B cell (primary cell): ENCODE measurements around the gene MAP3K4. TPM values are rescaled to one million over a fixed set of nuclear protein-coding genes. Genes with fewer than 3 reads are reported as not detected.

Experiments used
- ATAC-seq: fragments of 200-7000 bp; cut with Tn5 transposase; one replicate; pipeline ENCODE4 v1.10.0; 2021; ENCODE audit warnings: low read depth, mild to moderate bottlenecking, moderate number of reproducible peaks, moderate library complexity
- CTCF ChIA-PET: fragments of 350-600 bp; sonication (Branson Sonifier 250); formaldehyde crosslinking; loops from one replicate; lab custom pipeline; 2021; ENCODE audit warnings: antibody characterized with exemption, inconsistent platforms; lab: Charles Lee
- POLR2A ChIA-PET: fragments of 350-600 bp; sonication (Branson Sonifier 250); formaldehyde crosslinking; loops from one replicate; lab custom pipeline; 2021; ENCODE audit warnings: antibody characterized with exemption; lab: Charles Lee
- DNase-seq: peaks from one replicate; pipeline ENCODE4 v3.0.0; 2013
- H2AFZ ChIP-seq: 2 replicates; pipeline ENCODE4 v1.6.1; 2012; ENCODE audit warnings: mild to moderate bottlenecking, low read depth, low read length; ENCODE audit not compliant: insufficient read depth, poor library complexity, severe bottlenecking
- H3K27ac ChIP-seq, 2 donors: 1 replicate in 1 of 2; 2 replicates in 1 of 2; pipeline ENCODE4 v1.5.1; 2012 to 2013; ENCODE audit warnings: low read length in 2 of 2, mild to moderate bottlenecking in 2 of 2, moderate library complexity in 1 of 2
- H3K27me3 ChIP-seq, 4 experiments: fragments of 200-600 bp in 1 of 4; sonication (generic) in 1 of 4; replicated peaks in 1 of 4; 1 replicate in 2 of 4; 2 replicates in 2 of 4; pipeline versions ENCODE4 v1.6.1 to v1.7.0; 2013 to 2016; ENCODE audit warnings: low read length in 3 of 4, mild to moderate bottlenecking in 2 of 4, mixed read lengths in 1 of 4, moderate library complexity in 1 of 4; ENCODE audit not compliant: insufficient read depth in 4 of 4, control insufficient read depth in 3 of 4; ENCODE audit errors: control extremely low read depth in 1 of 4
- H3K36me3 ChIP-seq, 2 experiments: replicated peaks in 1 of 2; 1 replicate in 1 of 2; 2 replicates in 1 of 2; pipeline versions ENCODE4 v1.6.1 to v1.7.1; 2013; ENCODE audit warnings: low read length in 1 of 2; ENCODE audit not compliant: insufficient read depth in 2 of 2, control insufficient read depth in 1 of 2; ENCODE audit errors: control extremely low read depth in 1 of 2, extremely low read depth in 1 of 2
- H3K4me1 ChIP-seq, 2 donors: fragments of 200-600 bp in 1 of 2; sonication (generic) in 1 of 2; 1 replicate in 1 of 2; 2 replicates in 1 of 2; pipeline versions ENCODE4 v1.5.1 to v1.6.1; 2013 to 2017; ENCODE audit warnings: low read length in 2 of 2; ENCODE audit not compliant: control insufficient read depth in 2 of 2, insufficient read depth in 2 of 2
- H3K4me2 ChIP-seq: replicated peaks from 2 replicates; pipeline ENCODE3; 2012; ENCODE audit warnings: mild to moderate bottlenecking, low read depth, low read length; ENCODE audit not compliant: poor library complexity, severe bottlenecking
- H3K4me3 ChIP-seq, 5 experiments: fragments of 200-600 bp in 1 of 5; sonication (generic) in 1 of 5; 1 replicate in 3 of 5; 2 replicates in 2 of 5; pipeline versions ENCODE4 v1.5.1 to v1.7.0; 2011 to 2016; ENCODE audit warnings: low read length in 4 of 5, mild to moderate bottlenecking in 4 of 5, low read depth in 2 of 5, control low read depth in 1 of 5, moderate library complexity in 1 of 5; ENCODE audit not compliant: insufficient read depth in 1 of 5; ENCODE audit errors: control extremely low read depth in 1 of 5, extremely low read depth in 1 of 5
- H3K79me2 ChIP-seq: fragments of 200-600 bp; sonication (generic); one replicate; pipeline ENCODE4 v1.6.0; 2016; ENCODE audit warnings: low read length; ENCODE audit not compliant: control insufficient read depth, insufficient read depth
- H3K9ac ChIP-seq: fragments of 200-600 bp; sonication (generic); 2 replicates; pipeline ENCODE4 v1.6.1; 2017; ENCODE audit warnings: mild to moderate bottlenecking, low read length, moderate library complexity
- H3K9me3 ChIP-seq, 3 donors: one replicate each; pipeline versions ENCODE4 v1.6.1 to v1.7.1; 2013; ENCODE audit warnings: low read length in 2 of 3; ENCODE audit not compliant: control insufficient read depth in 2 of 3, insufficient read depth in 1 of 3; ENCODE audit errors: control extremely low read depth in 1 of 3
- H4K20me1 ChIP-seq: 2 replicates; pipeline ENCODE4 v1.6.0; 2012; ENCODE audit warnings: mild to moderate bottlenecking, low read length; ENCODE audit not compliant: insufficient read depth, control insufficient read depth, poor library complexity, severe bottlenecking
- H3K27ac Mint-ChIP-seq: one replicate; pipeline ENCODE4 v1.8.0; 2021; ENCODE audit warnings: mixed read lengths
- H3K27me3 Mint-ChIP-seq: one replicate; pipeline ENCODE4 v1.8.0; 2021; ENCODE audit warnings: mixed read lengths
- H3K4me1 Mint-ChIP-seq: one replicate; pipeline ENCODE4 v1.8.0; 2021; ENCODE audit warnings: mixed read lengths
- H3K4me3 Mint-ChIP-seq: one replicate; pipeline ENCODE4 v1.8.0; 2021; ENCODE audit warnings: mixed read lengths
- H3K9me3 Mint-ChIP-seq: one replicate; pipeline ENCODE4 v1.8.0; 2022; ENCODE audit warnings: mixed read lengths; ENCODE audit not compliant: insufficient read depth
- EZH2 ChIP-seq: IDR thresholded peaks from 2 replicates; pipeline ENCODE4 v1.6.1; 2012; ENCODE audit warnings: borderline replicate concordance, low read depth, mild to moderate bottlenecking, moderate library complexity, low read length; ENCODE audit not compliant: insufficient read depth, poor library complexity, severe bottlenecking
- WGBS: methylation state at CpG from one replicate; pipeline ENCODE4 v1.1.5; 2013; ENCODE audit warnings: missing lambda C conversion rate; ENCODE audit not compliant: insufficient coverage; 5-methylcytosine and 5-hydroxymethylcytosine counted together
- intact Hi-C: fragments of 100-400 bp; cut with micrococcal nuclease; formaldehyde crosslinking; loops from one replicate; pipeline ENCODE4 v1.10.0; 2022
- polyA plus RNA-seq: library from polyadenylated mRNA; depleted of rRNA; stranded (reverse); fragments of >200 nt; gene quantifications from 2 replicates; pipeline ENCODE4 v1.2.3, GENCODE V29; 2012
- total RNA-seq, 2 donors: library from RNA; stranded (reverse); fragments of 120-200 nt in 1 of 2; gene quantifications; 1 replicate in 1 of 2; 2 replicates in 1 of 2; pipeline versions ENCODE4 v1.2.3 to v1.2.4, GENCODE V29; 2013 to 2022
- TF ChIP-seq, protein P1 (sequence below): fragments of 200-600 bp; IDR thresholded peaks from one replicate; pipeline ENCODE4 v1.8.0; 2022; ENCODE audit warnings: antibody characterized with exemption, mild to moderate bottlenecking

The MAP3K4 gene
- total and polyA plus RNA-seq, 2 donors (not counting 1 experiment from before 2014, with no cell fraction given) = 24.4 to 105 TPM

- DNase-seq (no peak), ATAC-seq (no peak)
- H3K79me2 ChIP-seq = no peaks in the 10 kb centered on the region
- no peak overlapping the region for H3K4me3 ChIP-seq
- no peak overlapping the region for H3K4me2 ChIP-seq
- no peak overlapping the region for H3K4me3 Mint-ChIP-seq
- intact Hi-C loops = no loop called here
- H2AFZ ChIP-seq = no peak overlapping the region
- no peaks in the 10 kb centered on the region for H3K4me1 Mint-ChIP-seq
- CTCF ChIA-PET = no interaction called here
- no peaks in the 10 kb centered on the region for H4K20me1 ChIP-seq
- H3K27ac ChIP-seq = no peak overlapping the region
- no peaks in the 10 kb centered on the region for H3K9me3 ChIP-seq
- H3K27me3 ChIP-seq = peaks cover 0 to 5% (median 0%) of the 10 kb centered on the region in 4 experiments
- no peak overlapping the region for H3K9ac ChIP-seq
- 72% methylated on average over 7 of the region's 12 CpGs for WGBS
- POLR2A ChIA-PET = no interaction called here
- H3K36me3 ChIP-seq = no peaks in the 10 kb centered on the region
- TF ChIP-seq EZH2 = no peak
- TF ChIP-seq, protein P1, sequence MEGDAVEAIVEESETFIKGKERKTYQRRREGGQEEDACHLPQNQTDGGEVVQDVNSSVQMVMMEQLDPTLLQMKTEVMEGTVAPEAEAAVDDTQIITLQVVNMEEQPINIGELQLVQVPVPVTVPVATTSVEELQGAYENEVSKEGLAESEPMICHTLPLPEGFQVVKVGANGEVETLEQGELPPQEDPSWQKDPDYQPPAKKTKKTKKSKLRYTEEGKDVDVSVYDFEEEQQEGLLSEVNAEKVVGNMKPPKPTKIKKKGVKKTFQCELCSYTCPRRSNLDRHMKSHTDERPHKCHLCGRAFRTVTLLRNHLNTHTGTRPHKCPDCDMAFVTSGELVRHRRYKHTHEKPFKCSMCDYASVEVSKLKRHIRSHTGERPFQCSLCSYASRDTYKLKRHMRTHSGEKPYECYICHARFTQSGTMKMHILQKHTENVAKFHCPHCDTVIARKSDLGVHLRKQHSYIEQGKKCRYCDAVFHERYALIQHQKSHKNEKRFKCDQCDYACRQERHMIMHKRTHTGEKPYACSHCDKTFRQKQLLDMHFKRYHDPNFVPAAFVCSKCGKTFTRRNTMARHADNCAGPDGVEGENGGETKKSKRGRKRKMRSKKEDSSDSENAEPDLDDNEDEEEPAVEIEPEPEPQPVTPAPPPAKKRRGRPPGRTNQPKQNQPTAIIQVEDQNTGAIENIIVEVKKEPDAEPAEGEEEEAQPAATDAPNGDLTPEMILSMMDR = no peak
- peaks cover 16% of the 10 kb centered on the region for H3K27me3 Mint-ChIP-seq
- H3K27ac Mint-ChIP-seq = no peak overlapping the region
- H3K9me3 Mint-ChIP-seq = no peaks in the 10 kb centered on the region
- H3K4me1 ChIP-seq = no peaks in the 10 kb centered on the region
These were observed 45.9 kb upstream of the MAP3K4 start for GRCh38 chr6:160945516-160946177.

DNA sequence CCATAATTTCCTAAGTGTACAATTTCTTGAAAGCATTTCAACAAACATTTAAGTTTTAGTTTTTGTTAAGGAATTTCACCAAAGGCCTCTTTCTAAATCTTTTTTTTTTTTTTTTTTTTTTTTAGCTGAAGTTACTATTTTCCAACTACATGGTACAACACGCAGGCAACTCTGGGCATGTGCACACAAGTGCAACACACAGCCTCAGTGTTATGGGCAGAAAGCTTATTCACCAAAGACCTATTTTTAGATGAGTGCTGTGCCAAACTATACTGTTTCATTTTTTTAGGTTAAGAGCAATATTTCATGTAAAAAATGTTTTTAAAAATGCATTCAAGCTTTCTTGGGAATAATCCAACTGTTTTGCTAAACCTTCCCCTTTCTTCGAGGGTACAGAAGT lies 42.0 kb upstream of the MAP3K4 start:
- no peak for DNase-seq
- Mint-ChIP-seq H3K27ac (no peak overlapping the region), H3K27me3 (peaks cover 28% of the 10 kb centered on the region), H3K9me3 (no peaks in the 10 kb centered on the region), H3K4me1 (no peaks in the 10 kb centered on the region), H3K4me3 (no peak overlapping the region)
- WGBS = no CpG with 5 or more reads among the region's 2 CpGs
- CTCF ChIA-PET = no interaction called here
- no peak overlapping the region for H3K4me2 ChIP-seq
- ATAC-seq = no peak
- no peaks in the 10 kb centered on the region for H3K4me1 ChIP-seq
- H3K27ac ChIP-seq = no peak overlapping the region
- no peak overlapping the region for H3K4me3 ChIP-seq
- no peak overlapping the region for H3K9ac ChIP-seq
- no peaks in the 10 kb centered on the region for H3K9me3 ChIP-seq
- H3K36me3 ChIP-seq = no peaks in the 10 kb centered on the region
- intact Hi-C loops = no loop called here
- TF ChIP-seq, protein P1 = no peak
- TF ChIP-seq EZH2 = no peak
- POLR2A ChIA-PET = no interaction called here
- H3K79me2 ChIP-seq = no peaks in the 10 kb centered on the region
- H4K20me1 ChIP-seq = no peaks in the 10 kb centered on the region
- peaks cover 0 to 9% (median 0%) of the 10 kb centered on the region in 4 experiments for H3K27me3 ChIP-seq
- no peak overlapping the region for H2AFZ ChIP-seq
